Measurements from ENCODE around the gene GNAZ. TPM values are rescaled to one million over a fixed set of nuclear protein-coding genes. Genes with fewer than 3 reads are reported as not detected.

GNAZ gene
- total RNA-seq, 1 experiment from 2014 or later = 11.1 TPM

DNA sequence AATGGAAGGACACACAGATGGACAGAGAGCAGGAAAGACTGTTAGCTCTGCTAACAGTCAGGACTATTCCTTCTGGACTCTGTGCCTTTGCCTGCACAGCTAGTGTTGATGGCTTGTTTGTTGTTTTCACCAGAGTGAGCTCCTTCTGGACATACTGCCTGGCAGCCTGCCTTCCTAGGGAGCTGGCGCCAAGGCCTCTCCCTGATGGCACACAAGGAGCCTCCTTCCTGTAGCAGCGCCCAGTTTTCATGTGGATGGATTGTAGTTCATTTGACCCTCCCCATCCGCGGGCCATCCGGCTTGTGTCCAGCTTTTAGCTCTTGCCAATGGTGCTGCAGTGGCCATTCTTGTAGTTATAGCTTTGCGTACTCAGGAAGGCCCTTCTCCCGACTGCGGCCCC lies 93.3 kb downstream of the GNAZ start (continued):
- TF ChIP-seq SIN3A (IDR thresholded peaks at IDR 0.05; ENCODE audit: low read depth) (no peak), RAD21 (IDR thresholded peaks at IDR 0.05; ENCODE audit: low read depth) (no peak), EZH2phosphoT487 (IDR thresholded peaks at IDR 0.05; ENCODE audit: borderline replicate concordance) (no peak), ZFX (IDR thresholded peaks at IDR 0.05) (no peak)
- TF ChIP-seq, protein P1, sequence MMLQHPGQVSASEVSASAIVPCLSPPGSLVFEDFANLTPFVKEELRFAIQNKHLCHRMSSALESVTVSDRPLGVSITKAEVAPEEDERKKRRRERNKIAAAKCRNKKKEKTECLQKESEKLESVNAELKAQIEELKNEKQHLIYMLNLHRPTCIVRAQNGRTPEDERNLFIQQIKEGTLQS (IDR thresholded peaks at IDR 0.05) = no peak

DNA sequence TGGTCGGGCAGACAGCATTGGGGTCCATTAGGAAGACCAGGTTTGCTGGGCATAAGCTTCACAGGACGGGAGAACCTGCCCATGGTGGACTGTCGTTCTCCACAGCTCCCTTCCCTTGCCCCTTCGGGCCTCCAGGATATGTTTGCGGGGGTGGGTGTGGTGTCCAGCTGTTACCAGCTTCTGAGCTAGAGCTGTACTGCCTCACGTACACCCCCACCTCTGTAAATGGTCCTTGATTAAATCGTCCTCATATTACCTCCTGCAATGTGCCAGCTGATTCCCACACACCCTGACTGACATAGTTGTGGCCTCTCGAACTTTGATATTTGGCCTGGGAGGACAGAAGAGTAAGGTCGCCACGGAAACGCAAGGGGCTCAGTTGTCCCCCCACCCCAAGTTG lies 93.8 kb downstream of the GNAZ start:
- DNase-seq (ENCODE audit: low read depth, low spot score) = no peak
- Histone ChIP-seq H3K79me2 (ENCODE audit: insufficient read depth, low read length) (no peaks in the 10 kb centered on the region), H3K4me3 (replicated peaks in 1 of 2; ENCODE audit: low read depth in 1 of 2, low read length in 2 of 2) (no peak overlapping the region), H3K36me3 (ENCODE audit: control insufficient read depth in 1 of 2, insufficient read depth in 2 of 2, low read length in 2 of 2) (no peaks in the 10 kb centered on the region), H3K9me3 (ENCODE audit: control insufficient read depth in 1 of 2, insufficient read depth in 1 of 2, low read depth in 1 of 2, low read length in 2 of 2) (no peaks in the 10 kb centered on the region), H4K20me1 (ENCODE audit: insufficient read depth) (no peaks in the 10 kb centered on the region), H3K9me2 (ENCODE audit: insufficient read depth) (no peaks in the 10 kb centered on the region), H2AFZ (ENCODE audit: low read depth, low read length, poor library complexity, severe bottlenecking) (no peak overlapping the region), H3K4me2 (ENCODE audit: low read length) (no peak overlapping the region), H3K9ac (ENCODE audit: low read length) (no peak overlapping the region), H3K27ac (ENCODE audit: low read depth, low read length) (no peak overlapping the region), H3K4me1 (ENCODE audit: control insufficient read depth in 1 of 2, insufficient read depth in 2 of 2, low read length in 2 of 2) (no peaks in the 10 kb centered on the region), H3K27me3 (ENCODE audit: insufficient read depth, low read length) (no peaks in the 10 kb centered on the region)
- POLR2A ChIA-PET = no interaction called here
- ATAC-seq = no peak
- RAD21 ChIA-PET (ENCODE audit: low non-redundant PET in 1 of 2, low total read pairs in 2 of 2, uncharacterized antibody in 2 of 2, unreplicated experiment in 2 of 2) = no interaction called here
- intact Hi-C loops (cut with micrococcal nuclease) = no loop called here
- BruUV-seq (replicated peaks) = no TSS peak
- TF ChIP-seq SRF (IDR thresholded peaks at IDR 0.05; ENCODE audit: low read depth) (no peak), CBX3 (IDR thresholded peaks at IDR 0.05; ENCODE audit: low read depth) (no peak), FOSL1 (IDR thresholded peaks at IDR 0.05; ENCODE audit: low read depth) (no peak), CEBPB (IDR thresholded peaks at IDR 0.05; ENCODE audit: low read depth) (no peak), JUND (IDR thresholded peaks at IDR 0.05) (no peak), POLR2AphosphoS5 (IDR thresholded peaks at IDR 0.05; ENCODE audit: low read depth, low read length) (no peak), SP1 (IDR thresholded peaks at IDR 0.05; ENCODE audit: low read depth) (no peak), YY1 (IDR thresholded peaks at IDR 0.05; ENCODE audit: extremely low read depth, insufficient replicate concordance, low read depth, low read length) (no peak), ZBTB33 (IDR thresholded peaks at IDR 0.05; ENCODE audit: extremely low read depth, insufficient replicate concordance, low read length) (no peak)
- TF ChIP-seq, protein P2, sequence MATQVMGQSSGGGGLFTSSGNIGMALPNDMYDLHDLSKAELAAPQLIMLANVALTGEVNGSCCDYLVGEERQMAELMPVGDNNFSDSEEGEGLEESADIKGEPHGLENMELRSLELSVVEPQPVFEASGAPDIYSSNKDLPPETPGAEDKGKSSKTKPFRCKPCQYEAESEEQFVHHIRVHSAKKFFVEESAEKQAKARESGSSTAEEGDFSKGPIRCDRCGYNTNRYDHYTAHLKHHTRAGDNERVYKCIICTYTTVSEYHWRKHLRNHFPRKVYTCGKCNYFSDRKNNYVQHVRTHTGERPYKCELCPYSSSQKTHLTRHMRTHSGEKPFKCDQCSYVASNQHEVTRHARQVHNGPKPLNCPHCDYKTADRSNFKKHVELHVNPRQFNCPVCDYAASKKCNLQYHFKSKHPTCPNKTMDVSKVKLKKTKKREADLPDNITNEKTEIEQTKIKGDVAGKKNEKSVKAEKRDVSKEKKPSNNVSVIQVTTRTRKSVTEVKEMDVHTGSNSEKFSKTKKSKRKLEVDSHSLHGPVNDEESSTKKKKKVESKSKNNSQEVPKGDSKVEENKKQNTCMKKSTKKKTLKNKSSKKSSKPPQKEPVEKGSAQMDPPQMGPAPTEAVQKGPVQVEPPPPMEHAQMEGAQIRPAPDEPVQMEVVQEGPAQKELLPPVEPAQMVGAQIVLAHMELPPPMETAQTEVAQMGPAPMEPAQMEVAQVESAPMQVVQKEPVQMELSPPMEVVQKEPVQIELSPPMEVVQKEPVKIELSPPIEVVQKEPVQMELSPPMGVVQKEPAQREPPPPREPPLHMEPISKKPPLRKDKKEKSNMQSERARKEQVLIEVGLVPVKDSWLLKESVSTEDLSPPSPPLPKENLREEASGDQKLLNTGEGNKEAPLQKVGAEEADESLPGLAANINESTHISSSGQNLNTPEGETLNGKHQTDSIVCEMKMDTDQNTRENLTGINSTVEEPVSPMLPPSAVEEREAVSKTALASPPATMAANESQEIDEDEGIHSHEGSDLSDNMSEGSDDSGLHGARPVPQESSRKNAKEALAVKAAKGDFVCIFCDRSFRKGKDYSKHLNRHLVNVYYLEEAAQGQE (IDR thresholded peaks at IDR 0.05; ENCODE audit: low read depth) = no peak
- TF ChIP-seq, protein P1 (IDR thresholded peaks at IDR 0.05) = no peak
- CTCF ChIA-PET = interaction anchor here (0.7 kb wide), 1 partner anchor 10 kb away, joined by 3 read pairs; no protein-coding TSS in a partner anchor

Data from HCT116 (cell line).